Measurements from ENCODE around the gene RALB.
A peak's percentile ranks its signal among the peaks of the same experiment; 100 is the strongest.
"Not testable (repeated sequence)": the region's sequence is repeated elsewhere in the genome, so short reads cannot be mapped to it uniquely, and the experiment has no call there.

RALB gene

GRCh38 chr2:120257522-120257921 lies 4.9 kb downstream of the RALB start:
- Histone ChIP-seq H3K27ac (no peak overlapping the region), H3K4me3 (no peak overlapping the region)

DNA sequence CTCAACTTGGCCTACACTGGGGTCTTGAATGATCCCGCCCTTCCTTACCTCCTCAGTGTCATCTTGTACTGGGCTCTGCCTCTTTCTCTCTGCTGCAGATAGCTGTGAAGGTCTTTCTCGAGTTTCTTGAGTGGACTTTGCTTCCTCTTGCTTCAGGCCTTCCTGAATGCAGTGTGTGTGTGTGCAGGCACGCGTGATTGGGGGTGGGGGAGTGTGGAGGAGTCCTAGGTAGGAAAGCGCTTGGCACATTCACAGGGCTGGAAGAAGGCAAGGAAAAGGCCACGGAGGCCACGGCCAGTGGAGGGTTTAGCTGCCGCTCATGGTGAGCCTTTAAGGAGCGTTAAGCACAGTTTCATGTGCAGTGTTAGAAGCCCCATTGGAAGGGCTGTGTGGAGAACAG lies 5.5 kb downstream of the RALB start:
- Histone ChIP-seq H3K4me3 (no peak overlapping the region), H3K27ac (peak overlapping the region in 1 of 21 experiments; percentile 18)

GRCh38 chr2:120259939-120260338 lies 7.3 kb downstream of the RALB start:
- H3K27ac ChIP-seq = peak overlapping the region in 1 of 21 experiments; percentile 11

DNA sequence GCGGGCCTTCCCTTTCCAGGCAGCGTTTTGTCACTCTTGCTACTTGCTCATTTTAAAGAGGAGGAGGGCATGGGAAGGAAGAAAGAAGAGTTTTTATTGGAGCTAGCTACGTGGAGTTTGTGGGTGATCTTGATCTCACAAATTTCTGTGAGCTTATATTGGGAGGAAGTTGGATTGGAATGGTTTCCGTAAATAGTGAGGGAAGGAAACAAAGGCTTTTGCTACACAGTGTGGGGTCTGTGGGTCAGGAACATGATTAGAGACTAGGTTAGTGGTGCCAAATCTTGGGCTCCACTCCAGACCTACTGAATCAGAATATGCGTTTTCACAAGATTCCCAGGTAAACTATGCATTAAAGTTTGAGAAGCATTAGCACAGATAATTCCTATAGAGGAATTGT lies 8.1 kb downstream of the RALB start:
- Histone ChIP-seq H3K27ac (peak overlapping the region in 1 of 21 experiments; percentile 11), H3K4me3 (no peak overlapping the region)

More at GRCh38 chr2:120259939-120260338, 7.3 kb downstream of the RALB start:
- H3K4me3 ChIP-seq = not testable (repeated sequence)

- no peak overlapping the region for H3K4me3 ChIP-seq
- H3K27ac ChIP-seq = no peak overlapping the region
Observed at GRCh38 chr2:120261387-120262006, 8.8 kb downstream of the RALB start.

DNA sequence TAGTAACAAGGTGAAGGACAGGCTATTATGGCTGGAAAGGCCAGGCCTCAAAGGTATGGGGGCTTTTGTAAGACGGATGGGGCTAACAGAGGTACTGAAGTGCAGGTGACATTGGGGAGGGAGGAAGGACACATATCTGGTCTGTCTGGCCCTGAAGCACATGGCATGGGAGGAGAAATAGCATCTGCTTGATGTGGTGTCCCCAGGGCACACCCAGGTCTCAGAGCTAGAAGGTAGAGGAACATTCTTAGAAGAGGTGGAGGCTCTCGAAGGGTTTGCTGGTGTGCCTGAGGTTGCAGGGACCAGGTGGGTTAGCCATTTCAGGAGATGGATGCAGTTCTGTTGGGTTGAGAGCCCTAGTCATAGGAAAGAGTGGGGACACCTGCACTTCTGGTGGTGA lies 9.5 kb downstream of the RALB start:
- Histone ChIP-seq H3K4me3 (no peak overlapping the region), H3K27ac (peak overlapping the region in 10 of 21 experiments; percentile 5 to 50 (median 35))

- Histone ChIP-seq H3K4me3 (no peak overlapping the region), H3K27ac (peak overlapping the region in 12 of 21 experiments; percentile 2 to 50 (median 36))
Observed at GRCh38 chr2:120262761-120263428, 10.2 kb downstream of the RALB start.

DNA sequence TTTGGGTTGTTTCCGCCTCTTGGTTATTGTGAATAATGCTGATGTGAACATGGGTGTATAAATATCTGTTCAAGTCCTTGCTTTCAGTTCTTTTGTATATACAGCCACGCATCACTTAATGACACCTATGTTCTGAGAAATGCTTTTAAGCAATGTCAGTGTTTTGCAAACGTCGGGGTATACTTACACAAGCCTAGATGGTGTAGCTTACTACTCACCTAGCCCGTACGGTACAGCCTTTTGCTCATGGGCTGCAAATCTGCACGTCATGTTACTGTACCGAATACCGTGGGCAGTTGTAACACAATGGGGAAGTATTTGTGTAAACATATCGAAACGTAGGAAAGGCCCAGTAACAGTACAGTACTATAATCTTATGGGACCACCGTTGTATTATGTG lies 12.4 kb downstream of the RALB start:
- H3K27ac ChIP-seq = peak overlapping the region in 4 of 21 experiments; percentile 4 to 32 (median 20)
- no peak overlapping the region for H3K4me3 ChIP-seq

DNA sequence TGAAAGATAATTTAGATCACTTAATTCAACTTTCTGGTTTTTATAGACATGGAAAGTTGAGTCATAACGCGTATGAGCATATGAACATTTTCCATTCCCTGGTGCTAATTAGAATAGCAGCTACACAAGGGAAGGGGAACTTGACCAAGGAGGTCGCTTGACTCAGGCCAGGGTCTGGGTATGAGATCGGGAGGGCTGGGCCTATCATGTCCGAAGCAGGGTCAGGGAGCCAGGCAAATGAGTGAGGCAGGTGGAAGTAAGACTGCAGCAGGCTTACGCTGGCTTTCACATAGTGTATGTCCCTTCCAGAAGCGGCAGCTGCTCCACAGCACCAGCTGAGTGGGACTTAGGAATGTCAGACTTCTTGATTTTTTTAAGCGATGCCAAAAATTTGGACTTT lies 14.7 kb downstream of the RALB start:
- H3K27ac ChIP-seq = no peak overlapping the region

DNA sequence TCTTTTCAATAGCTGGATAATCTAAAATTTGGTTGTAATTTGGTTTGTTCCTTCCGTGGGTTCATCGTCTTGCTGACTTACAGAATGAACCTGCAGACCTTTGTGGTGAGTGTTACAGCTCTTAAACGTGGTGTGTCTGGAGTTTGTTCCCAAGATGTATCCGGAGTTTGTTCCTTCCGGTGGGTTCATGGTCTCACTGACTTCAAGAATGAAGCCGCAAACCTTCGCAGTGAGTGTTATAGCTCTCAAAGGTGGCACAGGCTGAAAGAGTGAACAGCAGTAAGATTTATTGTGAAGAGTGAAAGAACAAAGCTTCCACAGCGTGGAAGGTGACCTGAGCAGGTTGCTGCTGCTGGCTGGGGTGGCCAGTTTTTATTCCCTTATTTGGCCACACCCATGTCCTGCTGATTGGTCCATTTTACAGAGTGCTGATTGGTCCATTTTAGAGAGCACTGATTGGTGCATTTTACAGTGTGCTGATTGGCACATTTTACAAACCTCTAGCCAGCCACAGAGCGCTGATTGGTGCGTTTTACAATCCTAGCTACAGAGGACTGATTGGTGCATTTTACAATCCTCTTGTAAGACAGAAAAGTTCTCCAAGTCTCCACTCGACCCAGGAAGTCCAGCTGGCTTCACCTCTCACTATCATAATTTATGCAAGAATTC lies 16.6 kb downstream of the RALB start:
- Histone ChIP-seq H3K4me3 (no peak overlapping the region), H3K27ac (no peak overlapping the region)

More for the DNA sequence above, 14.7 kb downstream of the RALB start:
- no peak overlapping the region for H3K4me3 ChIP-seq

GRCh38 chr2:120269816-120270215 lies 17.2 kb downstream of the RALB start:
- H3K4me3 ChIP-seq = no peak overlapping the region
- no peak overlapping the region for H3K27ac ChIP-seq

DNA sequence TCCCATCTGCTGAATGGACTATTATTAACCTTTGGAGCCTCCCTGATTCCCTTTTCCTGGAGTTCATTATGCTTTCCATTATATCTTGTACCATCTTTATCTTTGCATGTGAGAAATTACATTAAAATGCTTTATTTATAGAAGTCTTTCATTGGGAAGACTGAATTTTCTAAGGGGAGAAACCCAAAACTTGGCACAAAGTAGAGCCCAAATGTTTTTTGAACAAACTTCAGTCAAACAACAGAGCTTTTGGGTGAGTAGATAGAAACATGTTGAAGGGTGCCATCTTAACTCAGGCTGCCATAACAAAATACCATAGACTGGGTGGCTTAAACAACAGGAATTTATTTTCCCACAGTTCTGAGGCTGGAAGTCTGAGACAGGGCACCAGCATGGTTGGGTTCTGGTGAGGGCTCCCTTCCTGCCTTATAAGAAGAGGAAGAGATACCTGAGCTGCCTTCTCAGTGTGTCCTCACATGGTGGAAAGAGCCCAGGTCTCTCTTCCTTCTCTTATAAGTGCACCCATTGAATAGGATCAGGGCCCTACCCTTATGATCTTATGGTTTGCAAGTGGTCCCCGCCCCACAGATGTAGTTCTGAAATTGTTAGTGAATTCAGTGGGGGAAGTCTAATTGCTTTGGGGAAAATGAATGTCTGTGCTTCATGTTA lies 19.2 kb downstream of the RALB start:
- Histone ChIP-seq H3K4me3 (no peak overlapping the region), H3K27ac (no peak overlapping the region)

DNA sequence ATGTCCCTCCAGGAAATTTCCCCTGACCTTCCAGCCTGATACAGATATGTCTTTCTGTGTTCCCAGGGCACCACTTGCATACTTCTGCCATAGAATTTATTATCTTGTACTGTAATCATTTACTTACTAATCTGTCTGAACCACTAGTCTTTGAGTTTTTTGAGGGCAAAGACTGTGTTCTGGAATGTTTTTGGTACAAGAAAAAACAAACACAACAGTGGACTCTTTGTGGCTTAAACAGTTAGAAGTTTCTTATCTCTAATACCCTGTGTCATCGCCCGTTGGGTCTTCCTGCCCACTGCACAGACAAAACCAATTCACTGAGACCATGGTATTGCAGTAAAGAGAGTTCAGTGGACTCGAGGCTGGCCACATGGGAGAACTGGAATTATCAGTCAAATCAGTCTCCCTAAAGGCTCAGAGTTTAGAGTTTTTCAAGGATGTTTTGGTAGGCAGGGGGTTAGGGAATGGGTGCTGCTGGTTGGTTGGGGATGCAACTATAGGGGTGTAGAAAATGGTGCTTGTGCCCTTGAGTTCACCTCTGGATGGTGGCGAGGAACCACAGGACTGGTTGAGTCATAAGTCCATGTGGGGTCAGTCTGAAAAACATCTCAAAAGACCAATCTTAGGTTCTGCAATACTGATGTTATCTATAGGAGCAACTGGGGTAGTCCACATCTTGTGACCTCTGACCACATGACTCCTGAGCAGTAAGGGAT lies 20.3 kb downstream of the RALB start:
- no peak overlapping the region for H3K4me3 ChIP-seq
- no peak overlapping the region for H3K27ac ChIP-seq

- no peak overlapping the region for H3K27ac ChIP-seq
- H3K4me3 ChIP-seq = no peak overlapping the region
Observed at GRCh38 chr2:120275617-120276400, 23.2 kb downstream of the RALB start.

- Histone ChIP-seq H3K4me3 (no peak overlapping the region), H3K27ac (no peak overlapping the region)
Observed at GRCh38 chr2:120277505-120278205, 25.0 kb downstream of the RALB start.

- no peak overlapping the region for H3K4me3 ChIP-seq
- H3K27ac ChIP-seq = no peak overlapping the region
Observed at GRCh38 chr2:120278901-120279300, 26.2 kb downstream of the RALB start.

DNA sequence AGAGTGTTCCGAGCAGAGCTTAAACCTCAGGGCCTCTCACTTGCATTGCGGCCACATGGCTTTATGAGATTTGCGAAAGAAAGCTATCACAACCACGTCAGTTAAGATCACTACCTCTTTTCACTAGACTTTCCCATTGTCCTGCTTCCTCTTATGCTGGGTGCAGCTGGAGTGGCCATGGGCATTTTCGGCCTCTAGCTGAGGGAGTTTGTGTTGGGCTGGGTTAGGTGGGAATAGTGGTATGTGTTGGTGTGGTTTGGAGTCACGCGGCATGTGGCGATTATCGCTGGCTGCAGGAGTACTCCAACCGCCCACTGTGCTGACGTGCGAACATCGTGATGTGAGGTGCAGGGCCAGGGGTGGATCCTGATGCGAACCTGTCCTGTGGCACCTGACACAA lies 27.1 kb downstream of the RALB start:
- H3K4me3 ChIP-seq = no peak overlapping the region
- H3K27ac ChIP-seq = no peak overlapping the region

GRCh38 chr2:120283649-120284048 lies 31.0 kb downstream of the RALB start:
- H3K4me3 ChIP-seq = no peak overlapping the region
- no peak overlapping the region for H3K27ac ChIP-seq

All from skin epidermis (tissue), 12 donors.